Measurements from ENCODE around the gene PLEKHA8.
"Not testable (repeated sequence)": the region's sequence is repeated elsewhere in the genome, so short reads cannot be mapped to it uniquely, and the experiment has no call there.

Gene PLEKHA8

DNA sequence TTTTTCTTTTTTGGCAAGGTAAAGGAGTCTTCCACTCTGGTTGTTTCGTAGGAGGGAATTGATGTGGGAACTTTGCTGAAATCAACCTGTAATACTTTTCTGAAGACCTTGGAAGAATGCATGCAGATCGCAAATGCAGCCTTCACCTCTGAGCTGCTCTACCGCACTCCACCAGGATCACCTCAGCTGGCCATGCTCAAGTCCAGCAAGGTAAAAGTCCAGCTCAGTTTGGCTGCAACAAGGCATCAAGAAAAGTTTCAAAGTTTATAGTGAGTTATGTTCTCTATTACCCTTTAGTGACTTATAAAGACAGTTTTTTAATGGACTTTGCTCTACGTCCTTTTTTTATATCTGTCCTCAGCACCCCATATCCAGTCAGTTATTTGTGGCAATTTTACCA lies 21.0 kb downstream of the PLEKHA8 start:
- Histone ChIP-seq H3K14ac (ENCODE audit: low read length) (no peak overlapping the region), H3K9ac (ENCODE audit: low read length) (no peak overlapping the region), H3K27ac (ENCODE audit: low read depth, low read length) (no peak overlapping the region), H3K9me3 (ENCODE audit: insufficient read depth, low read depth, low read length) (no peaks in the 10 kb centered on the region), H4K8ac (ENCODE audit: low read depth, low read length) (no peak overlapping the region), H3K36me3 (ENCODE audit: control insufficient read depth in 1 of 2, insufficient read depth in 2 of 2, low read length in 2 of 2) (peaks cover 13 to 31% of the 10 kb centered on the region in 2 experiments), H3K4me1 (ENCODE audit: control insufficient read depth in 1 of 2, insufficient read depth in 2 of 2, low read length in 2 of 2) (no peaks in the 10 kb centered on the region), H2AK5ac (ENCODE audit: low read length) (no peak overlapping the region), H2BK120ac (ENCODE audit: insufficient read depth, low read length, poor library complexity) (no peak overlapping the region), H3K79me1 (ENCODE audit: low read length) (no peaks in the 10 kb centered on the region), H3K4me3 (ENCODE audit: low read depth, low read length) (no peak overlapping the region), H3K23ac (ENCODE audit: low read length) (no peak overlapping the region), H4K12ac (ENCODE audit: low read depth, low read length) (no peak overlapping the region), H3K4ac (ENCODE audit: low read depth, low read length) (no peak overlapping the region), H2BK5ac (ENCODE audit: low read depth, low read length, poor library complexity) (no peak overlapping the region), H3K27me3 (ENCODE audit: insufficient read depth, low read length) (no peaks in the 10 kb centered on the region), H2BK12ac (ENCODE audit: low read length) (no peak overlapping the region), H2AFZ (ENCODE audit: insufficient read depth, low read length, poor library complexity) (no peak overlapping the region), H3K18ac (ENCODE audit: low read length) (no peak overlapping the region), H4K91ac (ENCODE audit: low read depth, low read length) (no peak overlapping the region), H3K79me2 (ENCODE audit: control insufficient read depth, insufficient read depth, low read length, poor library complexity) (no peaks in the 10 kb centered on the region), H3K4me2 (ENCODE audit: low read length) (no peak overlapping the region)
- no CpG with 5 or more reads among the region's 4 CpGs for WGBS (ENCODE audit: extremely low coverage, insufficient coverage, insufficient read length)
- DNase-seq, result no peak

DNA sequence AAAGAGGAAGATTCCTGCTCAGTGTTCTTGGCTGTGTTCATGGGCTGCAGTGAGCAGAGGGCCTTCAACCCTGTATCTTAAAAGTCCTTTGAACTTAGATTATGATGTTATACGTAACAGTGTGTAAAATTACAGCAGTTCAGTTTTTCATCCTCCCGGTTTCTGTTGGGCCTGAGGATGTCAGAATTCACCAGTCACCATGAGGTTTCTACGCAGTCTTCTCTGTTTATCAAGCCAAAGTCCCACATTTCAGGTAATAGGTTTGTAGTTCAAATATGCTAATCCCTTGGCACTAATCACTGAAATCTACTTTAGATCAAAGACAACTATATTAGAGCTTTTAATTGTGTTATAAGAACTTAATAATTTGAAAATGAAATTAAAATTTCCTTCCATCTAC lies 24.9 kb downstream of the PLEKHA8 start:
- H3K18ac ChIP-seq (ENCODE audit: low read length), result no peak overlapping the region
- no peaks in the 10 kb centered on the region for H3K79me2 ChIP-seq (ENCODE audit: control insufficient read depth, insufficient read depth, low read length, poor library complexity)
- peaks cover 12 to 23% of the 10 kb centered on the region in 2 experiments for H3K36me3 ChIP-seq (ENCODE audit: control insufficient read depth in 1 of 2, insufficient read depth in 2 of 2, low read length in 2 of 2)
- no CpG with 5 or more reads among the region's 3 CpGs for WGBS (ENCODE audit: extremely low coverage, insufficient coverage, insufficient read length)
- no peaks in the 10 kb centered on the region for H3K79me1 ChIP-seq (ENCODE audit: low read length)
- no peak overlapping the region for H4K12ac ChIP-seq (ENCODE audit: low read depth, low read length)
- no peak overlapping the region for H4K8ac ChIP-seq (ENCODE audit: low read depth, low read length)
- no peak overlapping the region for H3K4ac ChIP-seq (ENCODE audit: low read depth, low read length)
- no peak overlapping the region for H2AFZ ChIP-seq (ENCODE audit: insufficient read depth, low read length, poor library complexity)
- H3K14ac ChIP-seq (ENCODE audit: low read length), result no peak overlapping the region
- H3K4me2 ChIP-seq (ENCODE audit: low read length), result no peak overlapping the region
- no peak overlapping the region for H2BK5ac ChIP-seq (ENCODE audit: low read depth, low read length, poor library complexity)
- H3K27ac ChIP-seq (ENCODE audit: low read depth, low read length), result no peak overlapping the region
- no peak overlapping the region for H2AK5ac ChIP-seq (ENCODE audit: low read length)
- no peak overlapping the region for H3K9ac ChIP-seq (ENCODE audit: low read length)
- no peak overlapping the region for H2BK12ac ChIP-seq (ENCODE audit: low read length)
- no peak for DNase-seq
- H3K4me1 ChIP-seq (ENCODE audit: control insufficient read depth in 1 of 2, insufficient read depth in 2 of 2, low read length in 2 of 2), result no peaks in the 10 kb centered on the region
- H4K91ac ChIP-seq (ENCODE audit: low read depth, low read length), result no peak overlapping the region
- no peak overlapping the region for H3K23ac ChIP-seq (ENCODE audit: low read length)
- no peaks in the 10 kb centered on the region for H3K27me3 ChIP-seq (ENCODE audit: insufficient read depth, low read length)
- H2BK120ac ChIP-seq (ENCODE audit: insufficient read depth, low read length, poor library complexity), result no peak overlapping the region
- H3K4me3 ChIP-seq (ENCODE audit: low read depth, low read length), result no peak overlapping the region
- no peaks in the 10 kb centered on the region for H3K9me3 ChIP-seq (ENCODE audit: insufficient read depth, low read depth, low read length)

DNA sequence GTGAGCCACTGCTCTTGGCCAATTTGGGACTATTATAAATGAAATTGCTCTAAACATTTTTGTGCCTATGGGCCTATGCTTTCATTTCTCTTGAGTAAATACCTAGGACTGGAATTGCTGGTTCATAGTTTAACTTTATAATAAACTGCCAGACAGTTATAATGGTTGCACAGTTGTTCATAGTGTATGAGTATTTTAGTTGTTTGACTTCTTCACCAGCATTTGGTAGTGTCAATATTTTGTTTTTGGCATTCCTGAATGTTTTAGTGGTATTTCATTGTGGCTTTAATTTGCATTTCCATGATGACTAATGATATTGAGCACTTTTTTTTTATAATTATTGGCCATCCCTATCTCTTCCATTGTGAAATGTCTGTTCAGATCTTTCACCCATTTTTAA lies 29.5 kb downstream of the PLEKHA8 start:
- Histone ChIP-seq H3K79me1 (ENCODE audit: low read length) (no peaks in the 10 kb centered on the region), H3K4me3 (ENCODE audit: low read depth, low read length) (no peak overlapping the region)

DNA sequence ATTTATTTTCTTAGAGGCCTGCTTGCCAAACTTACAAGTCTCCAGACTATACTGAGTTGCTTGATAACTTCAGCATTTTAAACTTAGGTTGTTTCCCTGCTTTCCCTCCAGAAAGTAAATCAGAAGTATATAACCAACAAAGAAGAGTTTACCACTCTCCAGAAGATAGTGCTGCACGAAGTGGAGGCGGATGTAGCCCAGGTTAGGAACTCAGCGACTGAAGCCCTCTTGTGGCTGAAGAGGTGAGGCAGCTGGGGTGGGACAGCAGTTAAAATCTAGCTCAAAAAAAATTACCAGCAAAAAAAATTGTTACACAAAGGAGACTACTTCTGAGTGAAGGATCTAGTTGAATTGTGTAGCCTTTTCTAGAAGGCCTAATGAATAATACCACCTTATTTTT lies 33.6 kb downstream of the PLEKHA8 start:
- not testable (repeated sequence) for H2AK5ac ChIP-seq (ENCODE audit: low read length); H3K23ac ChIP-seq (ENCODE audit: low read length); H3K14ac ChIP-seq (ENCODE audit: low read length); H3K4me2 ChIP-seq (ENCODE audit: low read length); H3K4me3 ChIP-seq (ENCODE audit: low read depth, low read length); H4K12ac ChIP-seq (ENCODE audit: low read depth, low read length); H3K27ac ChIP-seq (ENCODE audit: low read depth, low read length); H4K8ac ChIP-seq (ENCODE audit: low read depth, low read length); H2BK120ac ChIP-seq (ENCODE audit: insufficient read depth, low read length, poor library complexity); H2BK5ac ChIP-seq (ENCODE audit: low read depth, low read length, poor library complexity); H2BK12ac ChIP-seq (ENCODE audit: low read length); H3K27me3 ChIP-seq (ENCODE audit: insufficient read depth, low read length); H3K79me2 ChIP-seq (ENCODE audit: control insufficient read depth, insufficient read depth, low read length, poor library complexity); H3K18ac ChIP-seq (ENCODE audit: low read length); H4K91ac ChIP-seq (ENCODE audit: low read depth, low read length); H3K79me1 ChIP-seq (ENCODE audit: low read length); H3K9ac ChIP-seq (ENCODE audit: low read length); H3K4me1 ChIP-seq (ENCODE audit: control insufficient read depth in 1 of 2, insufficient read depth in 2 of 2, low read length in 2 of 2); H3K4ac ChIP-seq (ENCODE audit: low read depth, low read length); H2AFZ ChIP-seq (ENCODE audit: insufficient read depth, low read length, poor library complexity); H3K9me3 ChIP-seq (ENCODE audit: insufficient read depth, low read depth, low read length)
- peak in 1 of 2 donors; percentile 55 for DNase-seq
- H3K36me3 ChIP-seq (ENCODE audit: control insufficient read depth in 1 of 2, insufficient read depth in 2 of 2, low read length in 2 of 2), result peaks cover 11 to 27% of the 10 kb centered on the region in 2 experiments
- WGBS (ENCODE audit: extremely low coverage, insufficient coverage, insufficient read length), result no CpG with 5 or more reads among the region's 3 CpGs

More for the DNA sequence above, 29.5 kb downstream of the PLEKHA8 start:
- Histone ChIP-seq H3K79me2 (ENCODE audit: control insufficient read depth, insufficient read depth, low read length, poor library complexity) (no peaks in the 10 kb centered on the region), H2AK5ac (ENCODE audit: low read length) (no peak overlapping the region), H3K4ac (ENCODE audit: low read depth, low read length) (no peak overlapping the region), H3K4me1 (ENCODE audit: control insufficient read depth in 1 of 2, insufficient read depth in 2 of 2, low read length in 2 of 2) (no peaks in the 10 kb centered on the region), H2BK120ac (ENCODE audit: insufficient read depth, low read length, poor library complexity) (no peak overlapping the region), H3K27ac (ENCODE audit: low read depth, low read length) (no peak overlapping the region), H3K14ac (ENCODE audit: low read length) (no peak overlapping the region), H4K91ac (ENCODE audit: low read depth, low read length) (no peak overlapping the region), H3K9me3 (ENCODE audit: insufficient read depth, low read depth, low read length) (no peaks in the 10 kb centered on the region), H2AFZ (ENCODE audit: insufficient read depth, low read length, poor library complexity) (no peak overlapping the region), H2BK12ac (ENCODE audit: low read length) (no peak overlapping the region), H3K4me2 (ENCODE audit: low read length) (no peak overlapping the region), H4K12ac (ENCODE audit: low read depth, low read length) (no peak overlapping the region), H3K36me3 (ENCODE audit: control insufficient read depth in 1 of 2, insufficient read depth in 2 of 2, low read length in 2 of 2) (peaks cover 10 to 23% of the 10 kb centered on the region in 2 experiments), H3K27me3 (ENCODE audit: insufficient read depth, low read length) (no peaks in the 10 kb centered on the region), H3K9ac (ENCODE audit: low read length) (no peak overlapping the region), H3K23ac (ENCODE audit: low read length) (no peak overlapping the region), H4K8ac (ENCODE audit: low read depth, low read length) (no peak overlapping the region), H2BK5ac (ENCODE audit: low read depth, low read length, poor library complexity) (no peak overlapping the region), H3K18ac (ENCODE audit: low read length) (no peak overlapping the region)
- DNase-seq, result no peak
